ENCODE results near the gene UNKL. TPM values are rescaled to one million over a fixed set of nuclear protein-coding genes. Genes with fewer than 3 reads are reported as not detected.

UNKL gene
- total and polyA plus RNA-seq, 2 experiments from 2014 or later: 6.1 to 13.0 TPM

DNA sequence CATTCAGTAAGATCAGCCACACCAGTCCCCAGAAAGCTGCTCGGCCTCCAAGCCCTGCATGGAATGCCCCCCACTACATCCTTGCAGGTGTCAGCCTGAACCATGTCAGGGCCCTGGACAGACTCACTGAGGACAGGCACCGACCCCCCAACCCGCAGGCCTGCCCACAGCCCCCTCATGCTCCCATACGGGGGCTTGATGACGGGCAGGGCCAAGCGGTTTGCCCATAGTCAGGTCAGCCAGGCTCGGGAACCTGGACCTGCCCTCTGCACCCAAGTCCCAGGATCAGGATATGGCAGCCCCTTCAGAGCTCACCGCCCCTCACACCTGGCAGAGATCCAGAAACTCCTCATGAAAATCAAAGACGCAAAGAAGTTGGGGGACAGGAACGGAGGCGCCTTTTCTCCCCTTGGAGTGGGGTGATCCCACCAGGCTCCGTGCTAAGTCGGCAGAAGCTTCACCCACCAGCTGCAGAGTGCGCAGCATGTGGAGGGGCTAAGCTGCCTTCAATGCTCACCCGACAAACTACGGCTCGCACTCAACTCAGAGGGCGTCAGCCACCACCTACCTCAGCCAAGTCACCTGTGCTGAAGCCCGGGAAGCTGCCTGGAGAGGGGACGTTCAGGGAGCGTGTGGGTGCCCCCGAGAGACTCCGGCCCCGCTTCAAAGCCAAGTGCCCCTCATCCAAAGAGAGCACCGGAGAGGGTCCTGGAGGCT is 36.3 kb downstream of the UNKL start:
- peak overlapping the region; percentile 66 for H3K4me3 ChIP-seq
- no peaks in the 10 kb centered on the region for H3K36me3 ChIP-seq (ENCODE audit: low read depth)
- peak overlapping the region; percentile 54 for H3K4me2 ChIP-seq (ENCODE audit: unreplicated experiment)
- H3K27me3 ChIP-seq (replicated peaks; ENCODE audit: insufficient read depth): no peaks in the 10 kb centered on the region
- H3K9me3 ChIP-seq (ENCODE audit: low read depth): no peaks in the 10 kb centered on the region
- peaks cover 14% of the 10 kb centered on the region; the same call in 1 of the 2 replicates for H3F3A ChIP-seq (ENCODE audit: insufficient read depth)
- H4K20me1 ChIP-seq (ENCODE audit: insufficient read depth): no peaks in the 10 kb centered on the region
- WGBS, 2 experiments (ENCODE audit: low coverage in 1 of 2, low lambda C conversion rate in 2 of 2, missing lambda C conversion rate in 2 of 2): 92 to 93% methylated on average over 23 to 25 of the region's 25 CpGs
- H3K9ac ChIP-seq: peak overlapping the region; percentile 87
- TF ChIP-seq EZH2phosphoT487 (IDR thresholded peaks at IDR 0.05; ENCODE audit: insufficient read depth, low read depth) (no peak), EZH2 (IDR thresholded peaks at IDR 0.05; ENCODE audit: insufficient read depth, poor library complexity, severe bottlenecking) (no peak)
- H3K27ac ChIP-seq: peak overlapping the region; percentile 72
- H3K9me2 ChIP-seq (ENCODE audit: insufficient read depth): no peaks in the 10 kb centered on the region
- no peak overlapping the region for H2AFZ ChIP-seq
- peaks cover 7% of the 10 kb centered on the region for H3K4me1 ChIP-seq (ENCODE audit: insufficient read depth)
- in situ Hi-C loops (cut with MboI): no loop called here
- DNase-seq: no peak
- no peaks in the 10 kb centered on the region for H3K79me2 ChIP-seq (ENCODE audit: insufficient read depth)

DNA sequence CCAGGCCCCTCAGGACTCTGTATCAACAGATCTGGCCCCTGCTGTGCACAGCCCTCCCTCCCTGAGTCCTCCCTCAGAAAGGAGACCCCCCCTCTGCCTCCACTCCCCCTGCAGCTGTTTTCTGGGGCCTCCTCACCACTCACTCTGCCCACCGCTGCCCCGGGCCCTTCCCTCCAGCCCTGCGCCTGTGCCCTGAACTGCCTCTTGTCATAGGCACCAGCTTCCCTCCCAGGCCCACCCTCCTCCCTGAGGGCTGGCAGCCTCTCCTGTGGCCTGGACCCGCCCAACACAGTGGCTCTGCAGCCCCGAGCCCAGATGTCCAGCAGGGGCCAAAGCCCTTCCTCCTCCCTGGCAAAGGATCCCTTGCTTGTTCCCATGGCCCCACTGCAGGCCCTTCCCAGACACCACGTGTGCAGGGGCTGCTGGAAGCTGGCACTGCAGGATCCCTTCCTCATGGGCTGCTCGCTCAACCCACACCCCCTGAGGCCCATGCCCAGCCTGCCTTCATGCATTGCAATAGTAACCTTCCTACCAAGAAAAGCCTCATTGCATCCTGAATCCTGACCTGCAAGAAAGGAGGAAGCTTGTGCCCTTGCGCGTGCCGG is 37.0 kb downstream of the UNKL start:
- Histone ChIP-seq H3K9me2 (ENCODE audit: insufficient read depth) (no peaks in the 10 kb centered on the region), H3K27ac (no peak overlapping the region), H3K4me2 (ENCODE audit: unreplicated experiment) (no peak overlapping the region), H3K36me3 (ENCODE audit: low read depth) (no peaks in the 10 kb centered on the region), H3K79me2 (ENCODE audit: insufficient read depth) (no peaks in the 10 kb centered on the region), H3K27me3 (replicated peaks; ENCODE audit: insufficient read depth) (no peaks in the 10 kb centered on the region), H4K20me1 (ENCODE audit: insufficient read depth) (no peaks in the 10 kb centered on the region), H3F3A (ENCODE audit: insufficient read depth) (peaks cover 14% of the 10 kb centered on the region; the same call in 1 of the 2 replicates), H3K4me3 (no peak overlapping the region), H3K9ac (no peak overlapping the region), H3K4me1 (ENCODE audit: insufficient read depth) (peaks cover 7% of the 10 kb centered on the region), H2AFZ (no peak overlapping the region), H3K9me3 (ENCODE audit: low read depth) (no peaks in the 10 kb centered on the region)
- TF ChIP-seq EZH2 (IDR thresholded peaks at IDR 0.05; ENCODE audit: insufficient read depth, poor library complexity, severe bottlenecking) (no peak), EZH2phosphoT487 (IDR thresholded peaks at IDR 0.05; ENCODE audit: insufficient read depth, low read depth) (no peak)
- no peak for DNase-seq
- 77 to 87% methylated on average over 7 to 10 of the region's 10 CpGs for WGBS, 2 experiments (ENCODE audit: low coverage in 1 of 2, low lambda C conversion rate in 2 of 2, missing lambda C conversion rate in 2 of 2)
- in situ Hi-C loops (cut with MboI): no loop called here

DNA sequence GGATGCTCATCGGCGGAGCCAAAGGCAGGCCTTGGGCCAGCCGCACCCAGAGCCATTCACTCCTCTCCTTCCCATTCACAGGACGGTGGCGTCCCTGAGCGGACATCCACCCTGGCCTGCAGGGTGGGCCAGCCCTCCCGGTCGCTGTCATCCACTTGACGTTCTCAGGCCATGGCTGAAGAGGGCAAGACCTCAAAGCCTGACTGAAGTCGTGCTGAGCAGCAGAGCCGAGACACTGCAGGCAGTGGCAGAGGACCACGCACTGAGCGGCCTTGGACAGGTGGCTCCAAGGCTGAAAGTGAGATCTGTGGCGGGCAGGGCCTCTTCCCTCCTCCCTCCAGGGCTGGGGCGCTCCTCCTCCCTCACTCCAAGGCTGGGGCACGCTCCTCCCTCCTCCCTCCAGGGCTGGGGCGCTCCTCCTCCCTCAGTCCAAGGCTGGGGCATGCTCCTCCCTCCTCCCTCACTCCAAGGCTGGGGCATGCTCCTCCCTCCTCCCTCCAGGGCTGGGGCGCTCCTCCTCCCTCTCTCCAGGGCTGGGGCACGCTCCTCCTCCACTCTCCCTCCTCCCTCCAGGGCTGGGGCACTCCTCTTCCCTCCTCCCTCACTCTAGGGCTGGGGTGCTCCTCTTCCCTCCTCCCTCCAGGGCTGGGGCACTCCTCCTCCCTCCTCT is 38.6 kb downstream of the UNKL start:
- H4K20me1 ChIP-seq (ENCODE audit: insufficient read depth): no peaks in the 10 kb centered on the region
- in situ Hi-C loops (cut with MboI): no loop called here
- H3K27ac ChIP-seq: no peak overlapping the region
- no peak overlapping the region for H3K4me3 ChIP-seq
- peaks cover 7% of the 10 kb centered on the region for H3K4me1 ChIP-seq (ENCODE audit: insufficient read depth)
- H3K79me2 ChIP-seq (ENCODE audit: insufficient read depth): no peaks in the 10 kb centered on the region
- TF ChIP-seq EZH2phosphoT487 (IDR thresholded peaks at IDR 0.05; ENCODE audit: insufficient read depth, low read depth): no peak
- TF ChIP-seq EZH2 (IDR thresholded peaks at IDR 0.05; ENCODE audit: insufficient read depth, poor library complexity, severe bottlenecking): no peak
- 90 to 94% methylated on average over 13 to 19 of the region's 19 CpGs for WGBS, 2 experiments (ENCODE audit: low coverage in 1 of 2, low lambda C conversion rate in 2 of 2, missing lambda C conversion rate in 2 of 2)
- no peaks in the 10 kb centered on the region for H3K9me2 ChIP-seq (ENCODE audit: insufficient read depth)
- H3K9ac ChIP-seq: no peak overlapping the region
- no peaks in the 10 kb centered on the region for H3K9me3 ChIP-seq (ENCODE audit: low read depth)
- H3K36me3 ChIP-seq (ENCODE audit: low read depth): no peaks in the 10 kb centered on the region
- H3K27me3 ChIP-seq (replicated peaks; ENCODE audit: insufficient read depth): no peaks in the 10 kb centered on the region
- peaks cover 11% of the 10 kb centered on the region; the same call in 1 of the 2 replicates for H3F3A ChIP-seq (ENCODE audit: insufficient read depth)
- no peak for DNase-seq
- H2AFZ ChIP-seq: no peak overlapping the region
- no peak overlapping the region for H3K4me2 ChIP-seq (ENCODE audit: unreplicated experiment)

DNA sequence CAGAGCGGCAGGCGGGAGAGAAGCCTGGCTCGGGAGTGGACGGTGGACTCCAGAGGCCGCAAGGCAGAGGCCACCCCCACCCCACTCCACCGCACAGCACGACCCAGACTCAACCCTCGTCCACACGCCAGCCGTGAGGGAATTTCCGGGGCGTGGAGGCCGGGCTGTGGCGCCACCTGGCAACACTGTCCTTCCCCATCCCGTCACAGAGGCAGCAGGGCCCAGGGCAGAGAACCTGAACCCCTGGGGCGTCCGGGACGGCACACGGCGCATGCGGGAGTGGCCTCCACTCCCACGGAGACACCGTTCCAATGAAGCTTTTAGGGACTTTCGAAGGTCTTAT is 39.2 kb downstream of the UNKL start:
- in situ Hi-C loops (cut with MboI): no loop called here
- H3K4me2 ChIP-seq (ENCODE audit: unreplicated experiment): no peak overlapping the region
- H3K27me3 ChIP-seq (replicated peaks; ENCODE audit: insufficient read depth): no peaks in the 10 kb centered on the region
- H3K4me1 ChIP-seq (ENCODE audit: insufficient read depth): peaks cover 7% of the 10 kb centered on the region
- no peaks in the 10 kb centered on the region for H4K20me1 ChIP-seq (ENCODE audit: insufficient read depth)
- H3F3A ChIP-seq (ENCODE audit: insufficient read depth): peaks cover 5% of the 10 kb centered on the region; the same call in 1 of the 2 replicates
- H3K27ac ChIP-seq: no peak overlapping the region
- no peaks in the 10 kb centered on the region for H3K9me3 ChIP-seq (ENCODE audit: low read depth)
- H3K79me2 ChIP-seq (ENCODE audit: insufficient read depth): no peaks in the 10 kb centered on the region
- H3K4me3 ChIP-seq: no peak overlapping the region
- 91 to 94% methylated on average over 23 to 24 of the region's 24 CpGs for WGBS, 2 experiments (ENCODE audit: low coverage in 1 of 2, low lambda C conversion rate in 2 of 2, missing lambda C conversion rate in 2 of 2)
- H3K9me2 ChIP-seq (ENCODE audit: insufficient read depth): no peaks in the 10 kb centered on the region
- no peaks in the 10 kb centered on the region for H3K36me3 ChIP-seq (ENCODE audit: low read depth)
- TF ChIP-seq EZH2 (IDR thresholded peaks at IDR 0.05; ENCODE audit: insufficient read depth, poor library complexity, severe bottlenecking): no peak
- TF ChIP-seq EZH2phosphoT487 (IDR thresholded peaks at IDR 0.05; ENCODE audit: insufficient read depth, low read depth): no peak
- H3K9ac ChIP-seq: no peak overlapping the region
- H2AFZ ChIP-seq: no peak overlapping the region
- no peak for DNase-seq

Data from GM23248 (cell line).